Measurements from ENCODE around the gene AFAP1L2. TPM values are rescaled to one million over a fixed set of nuclear protein-coding genes. Genes with fewer than 3 reads are reported as not detected.
A peak's percentile ranks its signal among the peaks of the same experiment; 100 is the strongest.

AFAP1L2 gene
- polyA plus RNA-seq, 4 donors = 1.1 to 7.7 (median 3.3) TPM

GRCh38 chr10:114426476-114426875 is 22.2 kb upstream of the AFAP1L2 start:
- FAIRE-seq (no peak), DNase-seq (no peak)
- H3K36me3 ChIP-seq (ENCODE audit: control insufficient read depth in 3 of 3, insufficient read depth in 2 of 3, low read depth in 1 of 3, low read length in 3 of 3) = peaks cover 0 to 3% (median 2%) of the 10 kb centered on the region in 3 donors
- H3K27me3 ChIP-seq (ENCODE audit: control insufficient read depth in 3 of 3, insufficient read depth in 3 of 3, low read length in 3 of 3) = no peaks in the 10 kb centered on the region
- H3K4me1 ChIP-seq (ENCODE audit: control insufficient read depth in 3 of 3, insufficient read depth in 2 of 3, low read depth in 1 of 3, low read length in 2 of 3) = no peaks in the 10 kb centered on the region
- no peaks in the 10 kb centered on the region for H3K9me3 ChIP-seq (ENCODE audit: control insufficient read depth in 2 of 2, insufficient read depth in 1 of 2, low read depth in 1 of 2, low read length in 1 of 2)
- 71 to 73% (median 73%) methylated on average over 5 of the region's 5 CpGs for WGBS, 3 donors
- no peak overlapping the region for H3K27ac ChIP-seq (ENCODE audit: low read depth in 1 of 3, low read length in 2 of 3)
- no peak overlapping the region for H3K4me3 ChIP-seq (ENCODE audit: low read depth in 1 of 3, low read length in 3 of 3)

- no peak for FAIRE-seq
- DNase-seq = no peak
- no peak overlapping the region for H3K27ac ChIP-seq (ENCODE audit: low read depth in 1 of 3, low read length in 2 of 3)
- WGBS, 3 donors = 77 to 81% (median 80%) methylated on average over 4 of the region's 4 CpGs
- H3K36me3 ChIP-seq (ENCODE audit: control insufficient read depth in 3 of 3, insufficient read depth in 2 of 3, low read depth in 1 of 3, low read length in 3 of 3) = no peaks in the 10 kb centered on the region
- H3K27me3 ChIP-seq (ENCODE audit: control insufficient read depth in 3 of 3, insufficient read depth in 3 of 3, low read length in 3 of 3) = peaks cover 0 to 6% (median 0%) of the 10 kb centered on the region in 3 donors
- H3K9me3 ChIP-seq (ENCODE audit: control insufficient read depth in 2 of 2, insufficient read depth in 1 of 2, low read depth in 1 of 2, low read length in 1 of 2) = no peaks in the 10 kb centered on the region
- no peaks in the 10 kb centered on the region for H3K4me1 ChIP-seq (ENCODE audit: control insufficient read depth in 3 of 3, insufficient read depth in 2 of 3, low read depth in 1 of 3, low read length in 2 of 3)
- H3K4me3 ChIP-seq (ENCODE audit: low read depth in 1 of 3, low read length in 3 of 3) = no peak overlapping the region
Observed at GRCh38 chr10:114420811-114421485, 16.6 kb upstream of the AFAP1L2 start.

- FAIRE-seq = no peak
Observed at GRCh38 chr10:114418109-114418508, 13.8 kb upstream of the AFAP1L2 start.

GRCh38 chr10:114412907-114413797 is 8.8 kb upstream of the AFAP1L2 start:
- H3K27ac ChIP-seq (ENCODE audit: low read depth in 1 of 3, low read length in 2 of 3) = no peak overlapping the region
- FAIRE-seq = no peak

More at GRCh38 chr10:114418109-114418508, 13.8 kb upstream of the AFAP1L2 start:
- H3K4me1 ChIP-seq (ENCODE audit: control insufficient read depth in 3 of 3, insufficient read depth in 2 of 3, low read depth in 1 of 3, low read length in 2 of 3) = no peaks in the 10 kb centered on the region
- H3K9me3 ChIP-seq (ENCODE audit: control insufficient read depth in 2 of 2, insufficient read depth in 1 of 2, low read depth in 1 of 2, low read length in 1 of 2) = no peaks in the 10 kb centered on the region
- no peak for DNase-seq
- no peak overlapping the region for H3K4me3 ChIP-seq (ENCODE audit: low read depth in 1 of 3, low read length in 3 of 3)
- peaks cover 0 to 6% (median 0%) of the 10 kb centered on the region in 3 donors for H3K27me3 ChIP-seq (ENCODE audit: control insufficient read depth in 3 of 3, insufficient read depth in 3 of 3, low read length in 3 of 3)
- no peaks in the 10 kb centered on the region for H3K36me3 ChIP-seq (ENCODE audit: control insufficient read depth in 3 of 3, insufficient read depth in 2 of 3, low read depth in 1 of 3, low read length in 3 of 3)
- 81 to 86% (median 84%) methylated on average over 1 of the region's 1 CpG for WGBS, 3 donors
- H3K27ac ChIP-seq (ENCODE audit: low read depth in 1 of 3, low read length in 2 of 3) = no peak overlapping the region

GRCh38 chr10:114408968-114409444 is 4.7 kb upstream of the AFAP1L2 start:
- no peak for FAIRE-seq
- WGBS, 3 donors = 61 to 69% (median 67%) methylated on average over 5 of the region's 5 CpGs
- H3K36me3 ChIP-seq (ENCODE audit: control insufficient read depth in 3 of 3, insufficient read depth in 2 of 3, low read depth in 1 of 3, low read length in 3 of 3) = no peaks in the 10 kb centered on the region
- H3K4me1 ChIP-seq (ENCODE audit: control insufficient read depth in 3 of 3, insufficient read depth in 2 of 3, low read depth in 1 of 3, low read length in 2 of 3) = peaks cover 0 to 5% (median 0%) of the 10 kb centered on the region in 3 donors
- peaks cover 0 to 16% (median 0%) of the 10 kb centered on the region in 3 donors for H3K27me3 ChIP-seq (ENCODE audit: control insufficient read depth in 3 of 3, insufficient read depth in 3 of 3, low read length in 3 of 3)
- no peak overlapping the region for H3K4me3 ChIP-seq (ENCODE audit: low read depth in 1 of 3, low read length in 3 of 3)
- no peak for DNase-seq
- no peak overlapping the region for H3K27ac ChIP-seq (ENCODE audit: low read depth in 1 of 3, low read length in 2 of 3)
- no peaks in the 10 kb centered on the region for H3K9me3 ChIP-seq (ENCODE audit: control insufficient read depth in 2 of 2, insufficient read depth in 1 of 2, low read depth in 1 of 2, low read length in 1 of 2)

More at GRCh38 chr10:114412907-114413797, 8.8 kb upstream of the AFAP1L2 start:
- 18 to 33% (median 26%) methylated on average over 9 of the region's 9 CpGs for WGBS, 3 donors
- Histone ChIP-seq H3K4me3 (ENCODE audit: low read depth in 1 of 3, low read length in 3 of 3) (no peak overlapping the region), H3K9me3 (ENCODE audit: control insufficient read depth in 2 of 2, insufficient read depth in 1 of 2, low read depth in 1 of 2, low read length in 1 of 2) (no peaks in the 10 kb centered on the region), H3K4me1 (ENCODE audit: control insufficient read depth in 3 of 3, insufficient read depth in 2 of 3, low read depth in 1 of 3, low read length in 2 of 3) (no peaks in the 10 kb centered on the region), H3K27me3 (ENCODE audit: control insufficient read depth in 3 of 3, insufficient read depth in 3 of 3, low read length in 3 of 3) (peaks cover 0 to 6% (median 0%) of the 10 kb centered on the region in 3 donors), H3K36me3 (ENCODE audit: control insufficient read depth in 3 of 3, insufficient read depth in 2 of 3, low read depth in 1 of 3, low read length in 3 of 3) (no peaks in the 10 kb centered on the region)
- peak in 1 of 2 donors; percentile 22 for DNase-seq

- Histone ChIP-seq H3K9me3 (ENCODE audit: control insufficient read depth in 2 of 2, insufficient read depth in 1 of 2, low read depth in 1 of 2, low read length in 1 of 2) (no peaks in the 10 kb centered on the region), H3K27me3 (ENCODE audit: control insufficient read depth in 3 of 3, insufficient read depth in 3 of 3, low read length in 3 of 3) (peaks cover 0 to 23% (median 0%) of the 10 kb centered on the region in 3 donors), H3K36me3 (ENCODE audit: control insufficient read depth in 3 of 3, insufficient read depth in 2 of 3, low read depth in 1 of 3, low read length in 3 of 3) (no peaks in the 10 kb centered on the region), H3K4me1 (ENCODE audit: control insufficient read depth in 3 of 3, insufficient read depth in 2 of 3, low read depth in 1 of 3, low read length in 2 of 3) (peaks cover 0 to 8% (median 2%) of the 10 kb centered on the region in 3 donors), H3K4me3 (ENCODE audit: low read depth in 1 of 3, low read length in 3 of 3) (no peak overlapping the region), H3K27ac (ENCODE audit: low read depth in 1 of 3, low read length in 2 of 3) (no peak overlapping the region)
- 78 to 90% (median 78%) methylated on average over 12 of the region's 12 CpGs for WGBS, 3 donors
- FAIRE-seq (no peak), DNase-seq (no peak)
Observed at GRCh38 chr10:114408112-114408967, 4.0 kb upstream of the AFAP1L2 start.

- FAIRE-seq = no peak
- Histone ChIP-seq H3K27ac (ENCODE audit: low read depth in 1 of 3, low read length in 2 of 3) (no peak overlapping the region), H3K4me1 (ENCODE audit: control insufficient read depth in 3 of 3, insufficient read depth in 2 of 3, low read depth in 1 of 3, low read length in 2 of 3) (peaks cover 0 to 11% (median 2%) of the 10 kb centered on the region in 3 donors), H3K36me3 (ENCODE audit: control insufficient read depth in 3 of 3, insufficient read depth in 2 of 3, low read depth in 1 of 3, low read length in 3 of 3) (no peaks in the 10 kb centered on the region), H3K4me3 (ENCODE audit: low read depth in 1 of 3, low read length in 3 of 3) (no peak overlapping the region), H3K9me3 (ENCODE audit: control insufficient read depth in 2 of 2, insufficient read depth in 1 of 2, low read depth in 1 of 2, low read length in 1 of 2) (no peaks in the 10 kb centered on the region), H3K27me3 (ENCODE audit: control insufficient read depth in 3 of 3, insufficient read depth in 3 of 3, low read length in 3 of 3) (peaks cover 0 to 38% (median 0%) of the 10 kb centered on the region in 3 donors)
- 87 to 97% (median 94%) methylated on average over 1 of the region's 1 CpG for WGBS, 3 donors
- DNase-seq = no peak
Observed at GRCh38 chr10:114406455-114406854, 2.2 kb upstream of the AFAP1L2 start.

GRCh38 chr10:114405011-114405350 is 679 bp upstream of the AFAP1L2 start:
- no peak for FAIRE-seq

More at GRCh38 chr10:114405011-114405350, 679 bp upstream of the AFAP1L2 start:
- peaks cover 0 to 14% (median 2%) of the 10 kb centered on the region in 3 donors for H3K4me1 ChIP-seq (ENCODE audit: control insufficient read depth in 3 of 3, insufficient read depth in 2 of 3, low read depth in 1 of 3, low read length in 2 of 3)
- WGBS, 3 donors = 10 to 29% (median 29%) methylated on average over 16 of the region's 16 CpGs
- H3K9me3 ChIP-seq (ENCODE audit: control insufficient read depth in 2 of 2, insufficient read depth in 1 of 2, low read depth in 1 of 2, low read length in 1 of 2) = no peaks in the 10 kb centered on the region
- H3K27ac ChIP-seq (ENCODE audit: low read depth in 1 of 3, low read length in 2 of 3) = peak overlapping the region in 1 of 3 donors; percentile 52
- H3K4me3 ChIP-seq (ENCODE audit: low read depth in 1 of 3, low read length in 3 of 3) = peak overlapping the region; percentile 12 to 54 (median 37)
- peaks cover 0 to 46% (median 0%) of the 10 kb centered on the region in 3 donors for H3K27me3 ChIP-seq (ENCODE audit: control insufficient read depth in 3 of 3, insufficient read depth in 3 of 3, low read length in 3 of 3)
- H3K36me3 ChIP-seq (ENCODE audit: control insufficient read depth in 3 of 3, insufficient read depth in 2 of 3, low read depth in 1 of 3, low read length in 3 of 3) = no peaks in the 10 kb centered on the region
- peak; percentile 40 to 59 for DNase-seq
